Uterus (tissue), 4 donors: Measurements from ENCODE around the gene MAN1B1. TPM values are rescaled to one million over a fixed set of nuclear protein-coding genes. Genes with fewer than 3 reads are reported as not detected.
"Not testable (repeated sequence)": the region's sequence is repeated elsewhere in the genome, so short reads cannot be mapped to it uniquely, and the experiment has no call there.

Experiments used
- DNase-seq, 2 donors: peaks; one replicate each; pipeline ENCODE4 v3.0.0-alpha.2; 2019 to 2020
- H3K27ac ChIP-seq, 2 donors: fragments of 200-600 bp; sonication (generic); 1 replicate in 1 of 2; 2 replicates in 1 of 2; pipeline ENCODE4 v1.5.1; 2016 to 2018
- H3K27me3 ChIP-seq, 2 donors: fragments of 200-600 bp; sonication (generic); one replicate each; pipeline ENCODE4 v1.5.1; 2018 to 2019; ENCODE audit warnings: control low read depth in 1 of 2
- H3K36me3 ChIP-seq, 2 donors: fragments of 200-600 bp; sonication (generic); one replicate each; pipeline ENCODE4 v1.5.1; 2019; ENCODE audit warnings: control low read depth in 1 of 2
- H3K4me1 ChIP-seq, 2 donors: fragments of 200-600 bp; sonication (generic); one replicate each; pipeline ENCODE4 v1.5.1; 2018 to 2019; ENCODE audit warnings: control low read depth in 1 of 2
- H3K4me3 ChIP-seq, 2 donors: fragments of 200-600 bp; sonication (generic); 1 replicate in 1 of 2; 2 replicates in 1 of 2; pipeline ENCODE4 v1.5.1; 2018 to 2019; ENCODE audit warnings: mild to moderate bottlenecking in 1 of 2
- H3K9me3 ChIP-seq, 2 donors: fragments of 200-600 bp; sonication (generic); one replicate each; pipeline ENCODE4 v1.5.1; 2019; ENCODE audit warnings: control low read depth in 1 of 2
- POLR2A ChIP-seq, 2 donors: fragments of 450-650 bp; IDR thresholded peaks; one replicate each; pipeline ENCODE4 v1.6.1; 2016; ENCODE audit warnings: antibody characterized with exemption in 2 of 2, mild to moderate bottlenecking in 1 of 2, moderate library complexity in 1 of 2
- intact Hi-C: fragments of 100-400 bp; cut with DNase I; formaldehyde crosslinking; loops from one replicate; pipeline ENCODE4 v1.15.1; 2023; ENCODE audit warnings: low total_unique reads
- total RNA-seq, 4 donors: library from RNA; depleted of rRNA in 3 of 4; stranded (reverse); fragments of >200 nt in 3 of 4; gene quantifications; one replicate each; pipeline versions ENCODE4 v1.1.0 to v1.2.4, GENCODE V29; 2014 to 2023
- TF ChIP-seq, protein P1 (sequence below), 4 experiments: fragments of 200-600 bp in 2 of 4; fragments of 450-650 bp in 2 of 4; sonication (generic) in 2 of 4; IDR thresholded peaks; one replicate each; pipeline ENCODE4 v1.5.1; 2016 to 2019; ENCODE audit warnings: antibody characterized with exemption in 4 of 4, mild to moderate bottlenecking in 2 of 4, moderate library complexity in 1 of 4
- donor health status: DM: yes; HTN: yes; CAD: no.

MAN1B1 gene
- total RNA-seq, 4 donors from 2014 or later, result 32.9 to 65.0 (median 47.5) TPM

DNA sequence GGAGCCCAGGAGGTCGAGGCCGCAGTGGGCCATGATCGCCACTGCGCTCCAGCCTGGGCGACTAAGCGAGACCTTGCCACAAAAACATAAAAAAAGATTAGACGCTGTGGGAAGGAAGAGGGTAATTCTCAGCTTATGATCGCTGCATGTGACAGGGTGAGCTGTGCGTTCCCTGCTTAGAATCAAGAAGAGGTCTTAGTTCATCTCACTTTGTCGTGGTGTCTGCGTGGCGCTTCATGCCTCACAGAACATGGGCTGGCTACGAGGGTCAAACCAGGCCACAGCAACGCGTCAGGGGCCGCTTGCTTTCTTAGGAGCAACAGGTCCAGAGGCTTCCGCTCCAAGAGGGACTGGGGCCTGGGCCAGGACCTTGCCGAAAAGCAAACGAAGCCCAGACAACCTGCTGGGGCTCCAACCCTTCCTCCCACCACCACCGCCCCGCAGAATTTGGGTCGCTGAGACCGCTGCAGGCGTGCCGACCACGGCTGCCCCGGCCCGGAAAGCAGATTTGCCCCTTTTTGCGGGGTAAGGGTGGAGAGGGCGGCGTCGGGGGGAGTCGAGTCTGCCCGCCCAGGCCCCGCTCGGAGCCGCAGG, 42.2 kb downstream of the MAN1B1 start:
- DNase-seq, result no peak
- peaks cover 0 to 4% of the 10 kb centered on the region in 2 donors for H3K27me3 ChIP-seq
- H3K4me1 ChIP-seq, result no peaks in the 10 kb centered on the region
- intact Hi-C loops, result no loop called here
- H3K4me3 ChIP-seq, result peak overlapping the region; percentile 41 to 51
- no peaks in the 10 kb centered on the region for H3K36me3 ChIP-seq
- peak overlapping the region; percentile 28 to 49 for H3K27ac ChIP-seq
- TF ChIP-seq, protein P1, sequence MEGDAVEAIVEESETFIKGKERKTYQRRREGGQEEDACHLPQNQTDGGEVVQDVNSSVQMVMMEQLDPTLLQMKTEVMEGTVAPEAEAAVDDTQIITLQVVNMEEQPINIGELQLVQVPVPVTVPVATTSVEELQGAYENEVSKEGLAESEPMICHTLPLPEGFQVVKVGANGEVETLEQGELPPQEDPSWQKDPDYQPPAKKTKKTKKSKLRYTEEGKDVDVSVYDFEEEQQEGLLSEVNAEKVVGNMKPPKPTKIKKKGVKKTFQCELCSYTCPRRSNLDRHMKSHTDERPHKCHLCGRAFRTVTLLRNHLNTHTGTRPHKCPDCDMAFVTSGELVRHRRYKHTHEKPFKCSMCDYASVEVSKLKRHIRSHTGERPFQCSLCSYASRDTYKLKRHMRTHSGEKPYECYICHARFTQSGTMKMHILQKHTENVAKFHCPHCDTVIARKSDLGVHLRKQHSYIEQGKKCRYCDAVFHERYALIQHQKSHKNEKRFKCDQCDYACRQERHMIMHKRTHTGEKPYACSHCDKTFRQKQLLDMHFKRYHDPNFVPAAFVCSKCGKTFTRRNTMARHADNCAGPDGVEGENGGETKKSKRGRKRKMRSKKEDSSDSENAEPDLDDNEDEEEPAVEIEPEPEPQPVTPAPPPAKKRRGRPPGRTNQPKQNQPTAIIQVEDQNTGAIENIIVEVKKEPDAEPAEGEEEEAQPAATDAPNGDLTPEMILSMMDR (IDR thresholded peaks at IDR 0.05), result no peak
- TF ChIP-seq POLR2A (IDR thresholded peaks at IDR 0.05), result no peak
- H3K9me3 ChIP-seq, result peaks cover 0 to 5% of the 10 kb centered on the region in 2 donors

DNA sequence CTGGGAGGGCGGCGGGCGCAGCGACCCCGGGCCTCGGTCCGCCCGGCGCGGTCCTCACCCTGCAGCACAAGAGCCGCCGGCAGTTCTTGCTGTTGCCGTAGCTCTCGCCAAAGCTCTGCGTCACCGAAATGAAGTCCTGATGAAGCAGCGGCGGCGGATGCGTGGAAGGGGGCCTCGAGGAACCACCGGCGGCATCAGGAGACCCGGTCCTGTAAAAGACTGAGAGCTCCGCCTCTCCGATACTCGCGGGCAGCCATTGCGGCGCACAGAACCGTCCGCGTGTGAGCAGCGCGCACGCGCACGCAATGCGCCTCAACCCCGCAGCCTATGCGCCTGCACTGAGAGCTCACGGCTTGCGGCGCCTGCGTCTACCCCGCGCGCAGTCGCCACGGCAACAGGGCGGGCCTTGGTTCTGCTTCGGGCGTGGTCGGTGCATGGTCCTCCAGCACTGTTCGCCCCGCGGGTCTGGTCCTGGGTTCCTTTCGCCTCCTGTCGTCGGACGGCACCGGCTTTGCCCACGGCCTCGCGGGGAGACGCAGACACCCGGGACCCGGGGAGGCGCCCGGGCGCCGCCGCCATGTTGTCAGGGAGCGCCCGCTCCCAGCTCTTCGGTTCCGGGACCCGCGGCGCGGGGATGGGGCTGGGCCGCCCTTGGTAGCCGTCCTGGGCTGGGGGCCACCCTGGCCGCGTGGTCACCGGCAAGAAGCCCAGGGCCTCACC, 42.8 kb downstream of the MAN1B1 start:
- peaks cover 0 to 4% of the 10 kb centered on the region in 2 donors for H3K27me3 ChIP-seq
- intact Hi-C loops, result no loop called here
- H3K27ac ChIP-seq, result peak overlapping the region; percentile 28 to 49
- TF ChIP-seq, protein P1 (IDR thresholded peaks at IDR 0.05), result peak in 1 of 4 experiments; percentile 6
- TF ChIP-seq POLR2A (IDR thresholded peaks at IDR 0.05), result no peak
- peak overlapping the region; percentile 41 to 51 for H3K4me3 ChIP-seq
- peaks cover 0 to 5% of the 10 kb centered on the region in 2 donors for H3K9me3 ChIP-seq
- H3K36me3 ChIP-seq, result no peaks in the 10 kb centered on the region
- no peaks in the 10 kb centered on the region for H3K4me1 ChIP-seq
- DNase-seq, result peak; percentile 53 to 55

DNA sequence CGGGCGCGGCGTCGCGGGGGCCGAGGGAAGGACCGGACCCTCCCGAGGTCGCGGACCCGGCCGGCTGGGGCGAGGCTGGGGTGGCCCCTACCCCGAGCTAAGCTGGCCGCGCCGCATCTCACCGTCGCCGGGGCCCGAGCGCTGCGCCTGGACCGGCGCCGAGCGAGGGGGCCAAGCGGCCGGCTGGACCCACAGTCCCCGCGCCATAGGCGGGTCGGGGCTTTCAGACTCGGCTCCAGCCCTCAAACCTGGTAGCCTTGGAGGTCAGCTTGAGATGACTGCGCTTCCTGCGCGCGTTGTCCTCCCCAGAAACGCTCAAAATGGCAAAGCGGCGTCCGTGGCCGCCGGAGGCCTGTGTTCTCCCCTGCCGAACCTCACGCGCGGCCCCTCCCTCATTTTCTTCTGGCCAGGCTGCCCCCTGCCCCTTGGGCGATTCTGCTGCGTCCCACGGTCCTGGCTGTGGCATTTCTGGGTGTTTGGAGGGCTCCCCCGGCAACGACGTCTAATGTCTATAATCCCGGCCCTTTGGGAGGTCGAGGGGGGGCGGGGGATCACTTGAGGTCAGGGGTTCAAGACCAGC, 43.5 kb downstream of the MAN1B1 start:
- H3K27ac ChIP-seq, result peak overlapping the region in 1 of 2 donors; percentile 49
- intact Hi-C loops, result no loop called here
- peaks cover 0 to 4% of the 10 kb centered on the region in 2 donors for H3K27me3 ChIP-seq
- peaks cover 0 to 5% of the 10 kb centered on the region in 2 donors for H3K9me3 ChIP-seq
- TF ChIP-seq, protein P1 (IDR thresholded peaks at IDR 0.05), result no peak
- TF ChIP-seq POLR2A (IDR thresholded peaks at IDR 0.05), result no peak
- H3K36me3 ChIP-seq, result no peaks in the 10 kb centered on the region
- no peaks in the 10 kb centered on the region for H3K4me1 ChIP-seq
- DNase-seq, result no peak
- peak overlapping the region; percentile 41 to 51 for H3K4me3 ChIP-seq

DNA sequence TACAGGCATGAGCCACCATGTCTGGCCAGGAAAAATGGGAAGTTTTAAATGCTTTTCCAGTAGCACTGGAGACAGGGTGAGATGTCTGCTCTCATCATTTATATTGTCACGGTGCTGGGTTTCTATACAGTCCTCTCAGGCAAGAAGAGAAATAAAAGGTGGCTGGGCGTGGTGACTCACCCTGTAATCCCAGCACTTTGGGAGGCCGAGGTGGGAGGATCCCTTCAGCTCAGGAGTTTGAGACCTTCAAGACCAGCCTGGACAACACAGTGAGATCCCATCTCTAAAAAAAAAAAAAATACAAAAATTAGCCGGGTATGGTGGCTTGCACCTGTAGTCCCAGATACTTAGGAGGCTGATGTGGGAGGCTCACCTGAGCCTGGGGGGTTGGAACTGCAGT, 47.4 kb downstream of the MAN1B1 start:
- Histone ChIP-seq H3K27me3 (peaks cover 0 to 31% of the 10 kb centered on the region in 2 donors), H3K36me3 (no peaks in the 10 kb centered on the region), H3K4me3 (no peak overlapping the region), H3K27ac (no peak overlapping the region), H3K9me3 (peaks cover 0 to 5% of the 10 kb centered on the region in 2 donors), H3K4me1 (peaks cover 0 to 9% of the 10 kb centered on the region in 2 donors)
- intact Hi-C loops, result no loop called here
- DNase-seq, result no peak
- TF ChIP-seq, protein P1 (IDR thresholded peaks at IDR 0.05), result no peak
- TF ChIP-seq POLR2A (IDR thresholded peaks at IDR 0.05), result no peak

DNA sequence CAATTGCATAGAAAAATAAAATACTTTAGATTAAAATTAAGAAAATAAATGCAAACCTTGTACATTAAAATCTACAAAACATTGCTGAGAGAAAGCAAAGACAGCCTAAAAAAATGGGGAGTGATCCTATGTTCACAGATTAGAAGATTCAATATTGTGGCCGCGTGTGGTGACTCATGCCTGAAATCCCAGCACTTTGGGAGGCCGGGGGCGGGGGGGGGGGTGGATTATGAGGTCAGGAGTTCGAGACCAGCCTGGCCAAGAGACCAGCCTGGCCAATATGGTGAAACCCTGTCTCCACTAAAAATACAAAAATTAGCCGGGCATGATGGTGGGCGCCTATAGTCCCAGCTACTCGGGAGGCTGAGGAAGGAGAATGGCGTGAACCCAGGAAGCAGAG, 48.4 kb downstream of the MAN1B1 start:
- H3K9me3 ChIP-seq, DNase-seq, intact Hi-C loops, H3K36me3 ChIP-seq, H3K27ac ChIP-seq, H3K4me3 ChIP-seq: not testable (repeated sequence)
- H3K4me1 ChIP-seq, result peaks cover 0 to 12% of the 10 kb centered on the region in 2 donors
- H3K27me3 ChIP-seq, result peaks cover 0 to 31% of the 10 kb centered on the region in 2 donors
